Stimulated activated CD8-positive, alpha-beta memory T cell treated with anti-CD3 and anti-CD28 coated beads, Interleukin-4, amount 100 ng/mL, for 48 hours (primary cell): ENCODE data around the gene TMEM135.
"Not testable (repeated sequence)": the region's sequence is repeated elsewhere in the genome, so short reads cannot be mapped to it uniquely, and the experiment has no call there.

Experiments used
- DNase-seq: peaks from one replicate; pipeline ENCODE4 v3.0.0-alpha.2; 2020

TMEM135 gene

DNA sequence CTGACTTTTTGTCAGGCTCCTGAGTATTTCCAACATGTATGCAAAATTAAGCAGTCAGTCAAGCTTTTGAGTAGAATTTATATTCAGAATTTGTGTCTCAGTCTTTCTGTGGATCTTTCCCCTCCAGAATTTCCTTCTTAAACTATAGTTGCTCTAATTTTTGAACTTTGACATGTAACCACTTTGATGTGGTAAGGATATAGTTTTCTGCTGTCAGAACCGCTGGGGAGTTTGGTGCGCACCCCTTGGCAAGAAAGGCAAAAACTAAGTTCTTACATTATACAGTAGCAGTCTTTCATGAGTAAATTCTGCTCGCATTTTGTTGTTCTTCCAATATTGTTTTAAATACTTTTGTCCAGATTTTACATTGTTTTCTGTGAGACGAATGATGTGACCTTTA is 105.9 kb downstream of the TMEM135 start:
- DNase-seq: no peak

- no peak for DNase-seq
Observed at GRCh38 chr11:87144252-87144651, 106.5 kb downstream of the TMEM135 start.

DNA sequence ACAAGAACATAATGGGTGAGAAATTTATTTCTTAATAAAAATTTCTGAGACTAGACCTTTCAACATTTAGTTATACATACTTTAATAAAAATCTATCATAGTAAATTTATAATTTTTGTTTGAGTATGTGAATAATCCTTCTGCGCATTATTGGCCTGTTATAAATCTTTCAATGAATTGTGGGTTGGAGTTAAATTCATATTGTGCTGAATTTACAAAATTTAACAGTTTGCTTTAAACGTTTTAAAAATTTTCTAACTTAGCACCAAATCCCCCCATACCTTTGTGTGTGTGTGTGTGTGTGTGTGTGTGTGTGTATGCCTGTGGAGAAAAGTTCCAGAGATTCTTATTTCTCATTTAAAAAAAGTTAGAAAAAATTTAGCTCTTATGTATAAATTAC is 111.0 kb downstream of the TMEM135 start:
- no peak for DNase-seq

- not testable (repeated sequence) for DNase-seq
Observed at GRCh38 chr11:87149782-87150181, 112.0 kb downstream of the TMEM135 start.

GRCh38 chr11:87150936-87151335 is 113.2 kb downstream of the TMEM135 start:
- no peak for DNase-seq

- DNase-seq: no peak
Observed at GRCh38 chr11:87154246-87154645, 116.5 kb downstream of the TMEM135 start.

- no peak for DNase-seq
Observed at GRCh38 chr11:87156970-87157369, 119.2 kb downstream of the TMEM135 start.

DNA sequence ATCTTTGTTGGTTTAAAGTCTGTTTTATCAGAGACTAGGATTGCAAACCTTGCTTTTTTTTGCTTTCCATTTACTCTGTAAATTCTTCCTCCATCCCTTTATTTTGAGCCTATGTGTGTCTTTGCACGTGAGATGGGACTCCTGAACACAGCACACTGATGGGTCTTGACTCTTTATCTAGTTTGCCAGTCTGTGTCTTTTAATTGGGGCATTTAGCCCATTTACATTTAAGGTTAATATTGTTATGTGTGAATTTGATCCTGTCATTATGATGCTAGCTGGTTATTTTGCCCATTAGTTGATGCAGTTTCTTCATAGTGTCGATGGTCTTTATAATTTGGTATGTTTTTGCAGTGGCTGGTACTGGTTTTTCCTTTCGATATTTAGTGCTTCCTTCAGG is 131.3 kb downstream of the TMEM135 start:
- not testable (repeated sequence) for DNase-seq

GRCh38 chr11:87173185-87174039 is 135.7 kb downstream of the TMEM135 start:
- DNase-seq: no peak

- no peak for DNase-seq
Observed at GRCh38 chr11:87174870-87175269, 137.1 kb downstream of the TMEM135 start.

DNA sequence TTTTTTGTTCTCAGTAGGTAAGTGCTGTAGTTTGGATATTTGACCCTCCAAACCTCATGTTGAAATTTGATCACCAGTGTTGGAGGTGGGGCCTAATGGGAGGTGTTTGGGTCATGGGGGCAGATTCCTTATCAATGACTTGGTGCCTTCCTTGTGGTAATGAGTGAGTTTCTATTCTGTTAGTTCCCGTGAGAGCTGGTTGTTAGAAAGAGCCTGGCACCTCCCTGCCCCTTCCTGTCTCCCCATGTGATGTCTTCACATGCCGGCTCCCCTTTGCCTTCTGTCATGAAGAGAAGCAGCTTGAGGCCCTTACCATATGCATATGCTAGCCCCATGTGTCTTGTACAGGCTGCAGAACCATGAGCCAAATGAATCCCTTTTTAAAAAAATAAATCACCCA is 138.3 kb downstream of the TMEM135 start:
- DNase-seq: no peak

GRCh38 chr11:87179621-87180020 is 141.9 kb downstream of the TMEM135 start:
- no peak for DNase-seq

DNA sequence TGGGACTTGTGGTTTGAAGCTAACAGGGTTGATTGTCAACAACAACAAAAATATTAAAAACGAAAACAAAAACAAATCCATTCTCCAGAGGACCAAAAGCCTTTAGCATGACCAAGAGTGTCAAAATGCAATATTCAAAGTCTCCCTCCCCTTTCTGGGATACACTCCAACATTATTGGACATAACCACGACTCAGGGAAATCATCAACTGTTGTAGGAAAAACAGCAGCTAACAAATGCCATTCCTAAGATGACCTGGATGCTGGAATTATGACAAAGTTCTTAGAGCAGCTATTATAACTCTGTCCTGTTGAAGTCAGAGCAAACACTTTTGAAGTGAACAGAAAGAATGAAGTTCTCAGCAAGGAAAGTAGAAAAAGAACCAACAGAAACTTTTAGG is 143.0 kb downstream of the TMEM135 start:
- DNase-seq: no peak

GRCh38 chr11:87181143-87181542 is 143.4 kb downstream of the TMEM135 start:
- no peak for DNase-seq

DNA sequence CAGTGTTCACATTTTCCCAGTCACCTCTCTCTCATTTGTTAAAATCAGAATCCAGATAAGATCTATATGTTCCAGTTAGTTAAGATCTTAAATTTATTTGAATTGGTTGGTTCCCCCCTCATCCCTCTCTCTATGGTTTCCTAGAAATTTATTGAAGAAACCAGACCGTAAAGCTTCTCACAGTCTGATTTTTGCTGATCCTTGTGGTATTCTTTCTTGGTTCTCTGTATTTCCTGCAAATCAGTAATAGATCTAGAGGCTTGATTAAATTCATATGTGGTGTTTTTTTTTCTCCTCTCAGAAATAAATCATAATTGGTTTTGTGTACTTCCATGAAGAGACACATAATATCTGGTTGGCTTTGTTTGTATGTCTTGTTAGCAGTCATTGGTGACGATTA is 147.5 kb downstream of the TMEM135 start:
- no peak for DNase-seq

GRCh38 chr11:87187076-87187475 is 149.3 kb downstream of the TMEM135 start:
- DNase-seq: no peak

GRCh38 chr11:87187930-87188329 is 150.2 kb downstream of the TMEM135 start:
- DNase-seq: no peak

DNA sequence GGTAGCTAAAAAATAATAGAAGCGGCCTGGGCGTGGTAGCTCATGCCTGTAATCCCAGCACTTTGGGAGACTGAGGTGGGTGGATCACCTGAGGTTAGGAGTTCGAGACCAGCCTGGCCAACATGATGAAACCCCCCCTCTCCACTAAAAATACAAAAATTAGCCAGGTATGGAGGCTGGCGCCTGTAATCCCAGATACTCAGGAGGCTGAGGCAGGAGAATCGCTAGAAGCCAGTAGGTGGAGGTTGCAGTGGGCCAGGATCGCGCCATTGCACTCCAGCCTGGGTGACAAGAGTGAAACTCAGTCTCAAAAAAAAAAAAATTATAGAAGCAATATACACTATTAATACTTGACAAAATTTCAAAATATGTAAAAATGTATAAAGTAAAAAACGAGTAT is 150.7 kb downstream of the TMEM135 start:
- DNase-seq: not testable (repeated sequence)

DNA sequence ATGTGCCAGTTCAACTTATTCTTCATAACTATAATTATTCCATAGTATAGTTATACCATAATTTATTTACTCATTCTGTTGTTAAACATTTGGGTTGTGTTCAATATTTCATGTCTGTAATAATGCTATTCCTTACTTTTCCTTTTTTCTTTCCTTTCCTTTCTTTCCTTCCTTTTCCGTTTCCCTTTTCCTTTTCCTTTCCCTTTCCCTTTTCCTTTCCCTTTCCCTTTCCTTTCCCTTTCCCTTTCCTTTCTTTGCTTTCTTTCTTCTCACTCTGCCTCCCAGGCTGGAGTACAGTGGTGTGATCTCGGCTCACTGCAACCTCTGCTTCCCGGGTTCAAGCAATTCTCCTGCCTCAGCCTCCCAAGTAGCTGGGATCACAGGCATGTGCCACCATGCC is 151.2 kb downstream of the TMEM135 start:
- DNase-seq: not testable (repeated sequence)

DNA sequence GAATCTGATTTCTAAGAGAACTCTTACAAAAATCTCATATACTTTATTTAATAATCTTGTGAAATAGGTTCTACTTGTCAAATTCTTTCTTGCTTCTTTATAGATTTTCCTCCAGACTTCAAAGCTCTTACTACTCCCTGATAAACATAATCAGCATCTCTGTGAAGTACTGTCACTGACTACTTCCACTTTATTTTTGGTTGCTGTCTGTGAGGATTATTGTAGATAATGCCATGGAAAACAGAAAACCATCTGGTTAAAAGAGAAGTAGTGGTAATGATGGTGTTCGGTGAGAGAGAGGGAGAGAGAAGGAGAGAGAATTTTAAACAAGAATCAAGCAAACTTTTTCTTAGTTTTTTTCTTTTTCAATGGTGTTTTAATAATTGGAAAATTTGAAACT is 152.3 kb downstream of the TMEM135 start:
- DNase-seq: no peak

DNA sequence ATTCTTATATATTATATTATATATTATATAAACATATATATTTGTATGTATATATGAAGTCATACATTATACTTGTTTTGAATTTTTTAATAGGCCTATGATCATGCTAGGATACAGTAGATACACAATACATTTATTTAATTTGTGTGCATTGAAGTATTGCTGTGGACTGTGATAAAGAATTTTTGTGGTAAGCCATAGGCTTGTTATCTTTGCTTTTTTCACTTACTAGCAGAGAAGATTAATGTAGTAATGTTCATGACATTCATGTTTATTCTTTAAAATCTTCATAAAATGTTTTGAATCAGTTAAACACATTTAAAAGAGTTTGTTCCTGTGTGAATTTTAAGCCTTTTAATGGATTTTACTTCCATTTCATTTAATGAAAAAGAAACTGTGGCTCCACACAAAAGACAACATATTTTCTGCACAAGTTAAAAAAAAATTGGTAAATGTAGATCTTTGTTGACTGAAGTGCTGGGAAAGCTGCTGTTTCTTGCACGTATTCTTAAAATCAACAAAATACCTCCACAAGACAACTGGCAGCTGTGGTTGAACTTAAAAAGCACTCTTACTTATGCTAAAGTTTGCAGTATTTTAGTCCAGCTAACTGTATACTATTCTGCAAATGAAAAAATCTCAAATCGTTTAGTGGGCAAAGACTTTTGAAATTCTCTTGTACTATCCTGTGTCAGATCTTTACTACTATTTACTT is 156.2 kb downstream of the TMEM135 start:
- DNase-seq: no peak

- no peak for DNase-seq
Observed at GRCh38 chr11:87194985-87195820, 157.5 kb downstream of the TMEM135 start.

DNA sequence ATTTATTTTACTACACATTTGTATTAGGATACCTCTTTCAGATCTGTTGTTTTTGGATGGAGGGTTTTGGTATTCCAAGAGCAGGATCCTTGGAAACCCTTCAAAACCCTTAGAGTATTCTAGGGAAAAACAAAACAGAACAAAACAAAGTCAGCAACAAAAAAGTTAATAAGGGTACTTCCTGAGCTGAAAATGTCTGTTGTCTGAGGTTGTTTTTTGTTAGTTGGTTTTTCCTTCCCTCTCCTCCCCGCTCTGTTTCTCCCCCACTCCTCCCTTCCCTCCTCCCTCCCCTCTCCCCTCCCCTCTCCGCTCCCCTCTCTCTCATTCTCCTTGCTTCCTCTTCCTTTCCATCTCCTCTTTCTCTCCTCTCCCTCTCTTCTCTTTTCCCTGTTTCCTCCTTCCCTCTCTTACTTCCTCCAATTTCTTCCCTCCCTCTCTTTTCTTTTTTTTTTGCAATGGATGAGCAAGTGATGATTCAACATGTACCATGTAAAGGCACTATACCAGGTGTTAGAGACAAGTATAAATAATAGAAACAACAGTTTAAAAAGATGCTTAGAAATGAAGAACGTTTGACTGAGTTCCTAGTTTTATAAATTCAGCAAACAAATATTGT is 160.6 kb downstream of the TMEM135 start:
- DNase-seq: no peak
